HG03103 (cell line): ENCODE measurements around the gene EPHA8.

Experiments
- ATAC-seq: cut with Tn5 transposase; IDR thresholded peaks from one replicate; pipeline ENCODE4 v1.9.1; 2021; ENCODE audit warnings: low read depth; ENCODE audit not compliant: unreplicated experiment

Gene EPHA8

DNA sequence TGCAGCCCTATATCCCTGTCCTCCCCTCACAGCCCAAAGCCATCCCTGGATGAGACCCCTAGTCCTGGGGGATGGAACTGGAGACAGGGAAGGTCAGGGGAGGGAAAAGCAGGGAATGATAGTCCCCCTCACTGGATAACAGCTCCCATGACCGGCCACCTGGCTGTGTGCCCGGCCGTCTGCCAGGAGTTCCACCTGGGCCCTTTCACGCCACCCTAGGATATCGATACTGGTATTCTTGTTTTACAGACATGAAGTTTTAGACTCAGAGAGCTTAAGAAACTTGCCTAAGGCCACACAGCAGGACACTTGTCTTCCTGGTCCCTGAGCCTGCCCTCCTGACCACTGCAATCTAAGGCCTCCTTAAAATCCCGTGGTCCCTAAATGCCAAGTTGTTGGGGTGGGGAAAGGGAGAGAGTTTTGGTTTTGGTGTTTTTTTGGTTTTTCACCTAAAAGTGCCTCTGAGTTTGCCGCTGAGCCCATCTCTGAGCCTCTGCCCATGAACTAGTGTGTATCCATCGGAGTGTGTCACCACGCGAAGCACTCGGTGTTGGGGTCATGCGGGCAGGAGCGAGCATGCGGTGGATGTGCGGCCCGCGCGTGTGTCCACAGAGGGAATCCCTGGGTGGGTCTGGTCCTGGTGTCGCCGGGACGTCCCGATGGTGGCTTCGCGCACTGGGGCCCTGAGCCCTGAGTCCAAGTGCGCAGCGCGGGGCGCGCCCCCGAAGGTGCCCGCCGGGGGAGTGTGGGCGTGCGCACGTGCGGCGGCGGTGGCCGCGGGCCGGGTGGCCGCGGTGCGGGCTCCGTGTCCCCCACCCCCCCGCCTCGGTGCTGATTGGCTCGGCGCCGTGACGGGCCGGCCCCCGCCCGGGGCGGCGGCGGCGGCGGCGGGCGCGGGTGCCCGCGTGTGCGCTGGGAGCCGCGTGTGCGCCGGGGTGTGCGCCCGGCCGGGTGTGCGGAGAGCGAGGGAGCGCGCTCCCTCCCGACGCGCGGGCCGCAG is at the start of gene EPHA8:
Gene EPHA8, plus strand, starts transcription at position 906 of the 1,000 bp plus-strand sequence. CDS start 147 bp downstream, outside the sequence.
- no peak for ATAC-seq

- no peak for ATAC-seq
Observed at GRCh38 chr1:22516906-22517571, 46.2 kb upstream of the EPHA8 start.

DNA sequence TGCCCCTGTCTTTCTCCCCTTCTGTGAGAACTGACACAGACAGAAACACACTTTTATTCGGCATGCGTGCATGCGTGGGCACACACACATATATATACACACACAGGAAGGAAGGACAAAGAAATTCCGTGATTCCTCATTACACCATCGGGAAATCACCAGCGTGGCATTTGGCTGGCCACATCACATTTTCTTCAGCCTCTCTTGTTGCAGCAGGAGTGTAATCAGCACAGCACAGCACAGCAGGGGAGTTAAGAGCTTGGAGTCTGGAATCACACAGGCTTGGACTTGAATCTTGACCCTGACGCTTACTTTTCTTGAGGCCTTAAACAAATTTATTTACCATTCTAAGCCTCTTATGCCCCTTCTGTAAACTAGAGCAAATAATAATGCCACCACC is 45.3 kb upstream of the EPHA8 start:
- no peak for ATAC-seq

DNA sequence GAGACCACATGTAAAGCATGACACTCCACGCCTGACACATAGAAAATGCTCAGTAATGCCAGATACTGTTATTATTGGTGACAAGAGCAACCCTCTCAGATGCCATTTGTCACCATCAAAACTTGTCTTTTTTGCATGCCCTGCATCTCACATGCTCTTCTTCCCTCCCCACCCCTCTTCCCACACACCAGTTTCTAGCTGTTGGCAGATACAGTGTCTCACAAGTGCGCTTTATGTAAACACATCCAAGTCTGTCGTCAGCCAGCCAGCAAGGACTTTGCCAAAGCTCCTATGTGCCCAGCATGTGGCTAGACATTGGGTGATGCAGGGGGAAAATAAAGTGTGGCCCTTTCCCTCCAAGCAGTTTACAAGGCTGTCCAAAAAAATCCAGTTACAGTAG is 44.9 kb upstream of the EPHA8 start:
- no peak for ATAC-seq

- no peak for ATAC-seq
Observed at GRCh38 chr1:22520871-22521270, 42.4 kb upstream of the EPHA8 start.

GRCh38 chr1:22521692-22522091 is 41.6 kb upstream of the EPHA8 start:
- ATAC-seq = no peak

DNA sequence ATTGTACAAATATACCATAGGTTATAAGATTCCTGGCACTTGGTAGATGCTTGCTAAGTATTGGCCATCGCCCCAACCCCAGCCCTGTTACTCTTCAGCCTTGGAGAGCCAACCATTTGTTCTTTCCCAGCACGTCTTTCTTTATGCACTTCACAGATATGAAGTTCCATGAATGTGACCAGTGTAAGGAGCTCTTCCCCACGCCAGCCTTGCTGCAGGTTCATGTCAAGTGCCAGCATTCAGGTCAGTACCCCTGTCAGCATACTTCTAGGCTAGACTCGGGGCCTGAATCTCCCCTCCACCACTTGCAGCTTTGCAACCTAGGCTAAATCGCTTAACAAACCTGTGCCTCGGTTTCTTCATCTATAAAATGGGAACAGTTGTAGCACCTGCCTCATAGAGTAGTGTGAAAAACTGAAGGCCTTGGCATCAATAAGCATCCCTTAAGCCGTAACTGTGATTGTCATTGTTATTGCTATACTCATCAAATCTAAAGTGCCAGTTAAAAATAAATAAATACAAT is 41.0 kb upstream of the EPHA8 start:
- no peak for ATAC-seq

GRCh38 chr1:22524481-22524880 is 38.8 kb upstream of the EPHA8 start:
- ATAC-seq = no peak

- ATAC-seq = no peak
Observed at GRCh38 chr1:22525211-22525610, 38.1 kb upstream of the EPHA8 start.

DNA sequence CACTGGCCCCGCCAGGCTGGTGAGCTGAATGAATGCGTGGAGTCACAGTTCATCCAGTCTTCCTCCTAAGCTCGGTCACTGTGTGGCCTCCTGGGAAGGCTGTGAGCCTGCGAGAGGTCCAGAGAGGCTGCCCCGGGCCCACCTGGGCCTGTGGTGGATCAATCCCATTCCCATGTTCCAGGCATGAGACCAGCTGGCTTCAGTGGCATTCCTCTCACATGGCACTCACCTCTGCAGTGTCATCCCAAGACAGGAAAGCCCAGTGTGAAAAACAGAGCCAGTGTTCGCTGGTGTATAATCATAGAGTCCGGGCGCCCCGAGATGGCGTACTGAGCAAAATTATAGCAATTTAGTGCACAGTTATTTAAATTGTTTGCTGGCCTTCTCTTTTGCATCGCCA is 37.6 kb upstream of the EPHA8 start:
- no peak for ATAC-seq

DNA sequence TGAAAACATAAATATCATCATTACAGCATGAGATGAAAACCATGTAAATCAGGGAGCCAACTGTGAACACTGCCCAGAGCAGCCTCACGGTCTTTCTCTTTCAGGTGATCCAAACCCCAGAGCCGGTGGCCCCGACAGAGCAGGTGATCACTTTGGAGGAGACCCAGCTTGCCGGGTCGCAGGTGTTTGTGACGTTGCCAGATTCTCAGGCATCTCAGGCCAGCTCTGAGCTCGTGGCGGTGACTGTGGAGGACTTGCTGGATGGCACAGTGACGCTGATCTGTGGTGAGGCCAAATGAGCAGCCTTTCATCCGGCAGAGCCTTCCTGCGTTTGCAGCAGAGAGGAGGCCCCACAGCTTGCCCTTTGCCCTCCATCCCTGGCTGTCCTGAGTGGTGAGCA is 37.2 kb upstream of the EPHA8 start:
- no peak for ATAC-seq

DNA sequence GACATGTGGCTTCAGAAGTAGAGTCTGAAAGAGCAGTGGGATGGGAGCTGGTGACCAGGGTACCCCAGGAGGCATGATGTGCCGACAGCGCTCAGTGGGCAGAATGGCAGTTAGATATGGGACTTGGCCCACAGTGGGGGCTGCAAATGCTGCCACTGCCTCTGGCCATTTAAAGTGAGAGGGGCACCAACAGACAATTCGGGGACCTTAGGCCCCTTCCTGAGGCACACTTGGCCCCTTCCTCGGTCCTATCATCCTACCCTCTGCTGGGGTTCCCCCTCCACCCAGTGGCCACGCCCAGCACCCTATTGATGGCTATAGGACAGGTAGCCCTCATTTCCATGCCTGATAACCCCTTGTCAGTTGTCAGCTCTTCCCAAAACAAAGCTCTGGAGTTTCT is 36.6 kb upstream of the EPHA8 start:
- no peak for ATAC-seq

DNA sequence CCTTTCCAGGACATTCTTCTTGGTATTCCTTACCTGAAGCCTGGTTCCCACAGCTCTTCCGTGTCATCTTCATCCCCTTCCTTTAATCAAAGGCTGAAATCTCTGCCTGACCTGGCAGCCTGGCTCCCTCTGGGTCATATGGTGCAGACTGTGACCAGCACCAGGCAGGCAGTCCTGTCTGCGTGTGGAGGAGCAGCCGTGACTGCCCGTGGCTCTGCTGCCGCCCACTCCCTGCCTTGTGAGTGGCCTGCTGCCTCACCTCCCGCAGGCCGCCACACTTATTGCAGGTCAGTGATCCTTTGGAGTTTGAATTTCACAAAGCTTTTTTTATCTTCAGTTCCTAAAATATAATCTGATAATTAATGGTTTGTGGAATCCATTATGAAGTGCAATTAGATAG is 36.2 kb upstream of the EPHA8 start:
- no peak for ATAC-seq

DNA sequence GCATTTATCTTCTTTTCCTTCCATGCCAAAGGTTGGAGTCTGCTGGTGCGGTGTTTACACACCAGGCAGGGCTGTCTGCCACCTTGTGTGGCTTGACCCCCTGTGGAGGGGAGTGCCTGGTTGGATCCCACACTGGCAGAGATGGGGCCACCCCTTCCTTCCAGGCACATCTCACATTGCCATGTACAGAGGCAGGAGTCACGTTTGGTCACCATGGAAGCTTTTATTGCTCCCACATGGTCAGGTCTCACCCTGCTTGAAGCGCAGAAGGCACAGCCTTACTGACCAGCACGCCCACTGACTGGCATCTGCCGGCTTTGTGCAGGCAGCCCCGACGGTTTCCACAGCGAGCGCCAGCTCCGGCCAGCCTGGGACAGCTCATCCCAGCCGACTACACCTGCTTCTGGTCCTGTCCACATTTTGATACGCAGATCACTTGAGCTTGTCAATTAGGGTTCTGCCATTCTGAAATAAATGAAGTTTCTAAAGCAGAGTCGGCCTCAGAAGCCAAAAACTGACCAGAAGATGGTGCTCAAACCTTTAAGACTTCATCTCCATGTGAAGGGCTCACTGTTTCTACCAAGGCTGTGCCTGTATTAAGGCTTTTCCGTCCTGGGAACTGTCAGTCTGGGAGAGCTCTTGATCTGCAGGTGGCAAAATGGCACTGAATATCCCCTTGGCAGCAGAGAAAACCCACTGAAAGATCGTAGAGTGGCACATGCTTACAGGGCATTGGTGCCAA is 35.6 kb upstream of the EPHA8 start:
- ATAC-seq = no peak

DNA sequence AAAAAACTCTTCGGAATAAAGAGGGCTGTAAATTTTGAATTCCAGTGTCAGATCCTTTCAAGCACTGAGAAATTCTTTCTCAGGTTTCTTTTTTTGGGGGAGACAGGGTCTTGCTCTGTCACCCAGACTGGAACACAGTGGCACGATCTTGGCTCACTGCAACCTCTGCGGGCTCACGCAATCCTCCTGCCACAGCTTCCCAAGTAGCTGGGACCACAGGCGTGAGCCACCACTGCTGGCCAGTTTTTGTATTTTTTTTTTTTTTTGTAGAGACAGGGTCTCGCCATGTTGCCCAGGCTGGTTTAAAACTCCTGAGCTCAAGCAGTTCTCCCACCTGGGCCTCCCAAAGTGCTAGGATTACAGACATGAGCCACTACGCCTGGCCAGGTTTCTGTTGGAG is 34.8 kb upstream of the EPHA8 start:
- ATAC-seq = no peak

- no peak for ATAC-seq
Observed at GRCh38 chr1:22529901-22530621, 33.2 kb upstream of the EPHA8 start.

DNA sequence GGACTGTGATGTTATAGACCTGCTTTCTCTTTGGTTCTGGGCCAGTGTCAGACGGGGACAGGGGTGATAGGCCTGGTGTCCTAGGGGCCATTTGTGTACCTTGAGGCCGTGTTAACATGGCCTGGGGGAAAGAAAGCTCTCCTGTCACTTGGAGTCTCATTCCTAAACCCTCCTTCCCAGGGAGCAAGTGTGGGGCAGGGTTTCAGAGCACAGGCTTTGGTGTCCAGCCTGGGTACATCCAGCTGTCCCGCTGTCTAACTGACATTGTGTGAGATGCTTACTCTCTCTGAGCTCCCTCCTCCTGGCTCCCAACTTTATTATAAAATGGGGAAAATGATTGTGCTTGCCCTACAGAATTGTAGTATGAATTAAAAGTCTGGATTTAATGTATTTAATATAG is 32.6 kb upstream of the EPHA8 start:
- no peak for ATAC-seq

DNA sequence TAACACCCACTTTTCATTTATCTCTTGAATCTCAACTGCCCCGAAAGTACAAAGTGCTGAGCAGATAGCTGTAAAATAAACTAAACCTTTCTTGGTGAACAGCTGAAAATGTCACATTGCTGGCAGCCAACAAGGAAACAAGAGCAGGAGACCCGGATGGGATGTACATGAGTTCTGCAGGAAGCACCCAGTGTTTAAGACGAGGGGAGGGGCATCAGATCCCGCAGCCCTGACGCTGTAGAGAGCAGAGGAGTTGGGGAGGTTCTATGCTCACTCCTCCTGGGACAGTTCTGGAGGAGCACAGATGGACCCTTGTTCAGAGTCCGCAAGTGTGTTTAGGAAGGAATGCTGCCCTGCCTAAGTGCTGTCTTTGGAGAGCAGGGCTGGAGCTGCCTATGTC is 32.0 kb upstream of the EPHA8 start:
- ATAC-seq = no peak

DNA sequence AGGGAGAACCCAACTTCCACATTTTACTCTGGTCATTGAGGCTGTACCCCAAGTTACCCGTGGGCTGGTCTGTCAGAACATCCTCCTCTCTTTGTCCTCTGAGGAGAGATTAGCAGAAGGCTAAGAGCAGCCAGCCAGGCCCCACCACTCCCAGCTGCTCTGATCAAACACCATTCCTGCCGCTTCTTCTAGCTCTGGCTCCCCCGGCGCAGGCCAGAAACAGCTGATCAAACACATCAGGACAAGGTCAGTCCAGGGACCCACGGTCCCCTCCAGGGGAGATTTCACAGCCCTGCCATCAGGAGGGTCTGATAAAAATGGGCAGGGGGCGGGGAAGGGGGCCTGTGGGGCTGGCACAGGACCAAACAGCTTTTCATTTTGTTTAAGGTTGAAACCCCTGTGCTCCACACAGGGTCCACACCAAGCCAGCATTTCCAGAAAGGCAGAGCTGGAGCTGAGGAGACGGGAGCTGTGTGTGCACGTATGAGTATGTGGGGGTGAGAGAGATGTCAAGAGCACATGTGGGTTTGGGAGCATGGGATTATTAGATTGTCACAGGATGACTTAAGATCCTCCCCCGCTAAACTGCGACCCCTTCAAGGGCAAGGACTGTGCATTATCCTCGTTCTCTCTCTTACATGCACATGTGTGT is 29.9 kb upstream of the EPHA8 start:
- no peak for ATAC-seq

- no peak for ATAC-seq
Observed at GRCh38 chr1:22534951-22535350, 28.3 kb upstream of the EPHA8 start.
